ENCODE results near the gene E2F6. TPM values are rescaled to one million over a fixed set of nuclear protein-coding genes. Genes with fewer than 3 reads are reported as not detected.

E2F6 gene
- total RNA-seq, 1 experiment from 2014 or later = 21.8 TPM

DNA sequence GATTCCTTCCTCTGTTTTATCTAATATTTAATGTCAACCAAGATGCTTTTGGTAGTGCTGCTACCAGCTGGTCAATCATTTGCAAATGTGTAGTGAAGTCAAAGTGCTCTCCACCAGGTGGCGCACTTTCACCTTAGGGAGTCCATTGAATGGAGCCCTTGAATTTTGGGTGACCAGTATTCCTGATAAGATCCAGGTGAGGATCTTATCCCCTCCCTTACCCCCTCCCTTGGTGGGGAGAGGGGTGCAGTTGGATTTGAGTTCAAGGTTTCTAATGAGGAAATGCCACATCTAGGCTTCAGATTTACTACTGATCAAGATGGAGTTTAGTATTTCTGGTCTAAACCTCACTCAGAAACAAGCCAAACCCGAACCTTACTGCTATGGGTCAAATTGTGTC is 12.0 kb upstream of the E2F6 start:
- H3K27me3 Mint-ChIP-seq (ENCODE audit: low read depth) = peaks cover 30% of the 10 kb centered on the region
- no peak overlapping the region for H2AK5ac ChIP-seq (ENCODE audit: insufficient read length, low read length)
- TF ChIP-seq, protein P1, sequence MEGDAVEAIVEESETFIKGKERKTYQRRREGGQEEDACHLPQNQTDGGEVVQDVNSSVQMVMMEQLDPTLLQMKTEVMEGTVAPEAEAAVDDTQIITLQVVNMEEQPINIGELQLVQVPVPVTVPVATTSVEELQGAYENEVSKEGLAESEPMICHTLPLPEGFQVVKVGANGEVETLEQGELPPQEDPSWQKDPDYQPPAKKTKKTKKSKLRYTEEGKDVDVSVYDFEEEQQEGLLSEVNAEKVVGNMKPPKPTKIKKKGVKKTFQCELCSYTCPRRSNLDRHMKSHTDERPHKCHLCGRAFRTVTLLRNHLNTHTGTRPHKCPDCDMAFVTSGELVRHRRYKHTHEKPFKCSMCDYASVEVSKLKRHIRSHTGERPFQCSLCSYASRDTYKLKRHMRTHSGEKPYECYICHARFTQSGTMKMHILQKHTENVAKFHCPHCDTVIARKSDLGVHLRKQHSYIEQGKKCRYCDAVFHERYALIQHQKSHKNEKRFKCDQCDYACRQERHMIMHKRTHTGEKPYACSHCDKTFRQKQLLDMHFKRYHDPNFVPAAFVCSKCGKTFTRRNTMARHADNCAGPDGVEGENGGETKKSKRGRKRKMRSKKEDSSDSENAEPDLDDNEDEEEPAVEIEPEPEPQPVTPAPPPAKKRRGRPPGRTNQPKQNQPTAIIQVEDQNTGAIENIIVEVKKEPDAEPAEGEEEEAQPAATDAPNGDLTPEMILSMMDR (conservative IDR thresholded peaks at IDR 0.05) = peak; percentile 95
- no peaks in the 10 kb centered on the region for H3K79me1 ChIP-seq (ENCODE audit: insufficient read depth, low read depth, low read length, poor library complexity, severe bottlenecking)
- H3T11ph ChIP-seq (ENCODE audit: low read length) = no peak overlapping the region
- H3K9me3 ChIP-seq (ENCODE audit: control insufficient read depth, low read depth, low read length) = no peaks in the 10 kb centered on the region
- peaks cover under 1% of the 10 kb centered on the region for H4K20me1 ChIP-seq (ENCODE audit: control insufficient read depth, insufficient read depth, insufficient read length)
- no peaks in the 10 kb centered on the region for H3K36me3 Mint-ChIP-seq (ENCODE audit: insufficient read depth in 1 of 3, low read depth in 3 of 3)
- no peak overlapping the region for H2AFZ ChIP-seq (ENCODE audit: low read length)
- no peak overlapping the region for H3K9ac ChIP-seq (ENCODE audit: extremely low read depth, insufficient read length, low read length)
- no peak overlapping the region for H3K18ac ChIP-seq (ENCODE audit: insufficient read length, low read depth, low read length)
- no peak overlapping the region for H3K4ac ChIP-seq (ENCODE audit: low read depth, low read length)
- peaks cover 7% of the 10 kb centered on the region for H3K23me2 ChIP-seq (ENCODE audit: insufficient read length, low read depth, low read length, poor library complexity, severe bottlenecking)
- no peak overlapping the region for H2BK15ac ChIP-seq (ENCODE audit: low read depth, low read length)
- no CpG with 5 or more reads among the region's 2 CpGs for WGBS (ENCODE audit: extremely low coverage, insufficient read length, low lambda C conversion rate)
- H3K4me1 Mint-ChIP-seq = peaks cover 0 to 9% of the 10 kb centered on the region in 2 experiments; a peak in 2 of 4 replicates
- no peaks in the 10 kb centered on the region; the same call in 1 of the 2 replicates for H3K4me1 ChIP-seq (ENCODE audit: insufficient read depth, low read length)
- no peak overlapping the region for H4K5ac ChIP-seq (ENCODE audit: insufficient read length, low read depth, low read length)
- H3K56ac ChIP-seq (ENCODE audit: insufficient read length, low read depth, low read length) = no peak overlapping the region
- no peak overlapping the region for H3K14ac ChIP-seq (ENCODE audit: insufficient read depth, low read length)
- H3K4me2 ChIP-seq (ENCODE audit: insufficient read depth, insufficient read length, low read length) = no peak overlapping the region
- no peak overlapping the region for H3K27ac ChIP-seq (ENCODE audit: insufficient read length, low read depth, low read length)
- no peak overlapping the region for H2BK120ac ChIP-seq (ENCODE audit: low read depth, low read length, poor library complexity, severe bottlenecking)
- no peak overlapping the region for H2BK5ac ChIP-seq (ENCODE audit: insufficient read length, low read length)
- H3K79me2 ChIP-seq (ENCODE audit: insufficient read depth, low read length) = no peaks in the 10 kb centered on the region
- H3K27me3 ChIP-seq (ENCODE audit: insufficient read depth, low read length) = no peaks in the 10 kb centered on the region; the same call in 1 of the 2 replicates
- H2BK20ac ChIP-seq (ENCODE audit: low read depth, low read length, poor library complexity, severe bottlenecking) = no peak overlapping the region
- no peak overlapping the region for H4K8ac ChIP-seq (replicated peaks; ENCODE audit: insufficient read length, low read depth, low read length)
- peak; percentile 82 for DNase-seq
- H3K4me3 Mint-ChIP-seq = no peak overlapping the region
- no peak overlapping the region for H2BK12ac ChIP-seq (ENCODE audit: insufficient read length, low read depth, low read length)
- no peak overlapping the region for H3K27ac Mint-ChIP-seq
- no peak overlapping the region for H4K91ac ChIP-seq (ENCODE audit: insufficient read length, low read depth, low read length)
- H3K23ac ChIP-seq (ENCODE audit: insufficient read length, low read depth, low read length) = no peak overlapping the region
- peaks cover 0 to under 1% of the 10 kb centered on the region in 2 experiments; a peak in 1 of 5 replicates for H3K9me3 Mint-ChIP-seq

All from H9 (cell line).